RKO (cell line): Measurements from ENCODE around the gene TGFB1I1.
"Not testable (repeated sequence)": the region's sequence is repeated elsewhere in the genome, so short reads cannot be mapped to it uniquely, and the experiment has no call there.

Experiments used
- DNase-seq: peaks from one replicate; pipeline ENCODE4 v3.0.0-alpha.2; 2016; ENCODE audit warnings: low spot score

The TGFB1I1 gene

GRCh38 chr16:31487720-31488467 is 15.9 kb downstream of the TGFB1I1 start:
- DNase-seq, result peak; percentile 42

GRCh38 chr16:31488468-31489297 is 16.7 kb downstream of the TGFB1I1 start:
- DNase-seq, result no peak

GRCh38 chr16:31489298-31489564 is 17.3 kb downstream of the TGFB1I1 start:
- no peak for DNase-seq

DNA sequence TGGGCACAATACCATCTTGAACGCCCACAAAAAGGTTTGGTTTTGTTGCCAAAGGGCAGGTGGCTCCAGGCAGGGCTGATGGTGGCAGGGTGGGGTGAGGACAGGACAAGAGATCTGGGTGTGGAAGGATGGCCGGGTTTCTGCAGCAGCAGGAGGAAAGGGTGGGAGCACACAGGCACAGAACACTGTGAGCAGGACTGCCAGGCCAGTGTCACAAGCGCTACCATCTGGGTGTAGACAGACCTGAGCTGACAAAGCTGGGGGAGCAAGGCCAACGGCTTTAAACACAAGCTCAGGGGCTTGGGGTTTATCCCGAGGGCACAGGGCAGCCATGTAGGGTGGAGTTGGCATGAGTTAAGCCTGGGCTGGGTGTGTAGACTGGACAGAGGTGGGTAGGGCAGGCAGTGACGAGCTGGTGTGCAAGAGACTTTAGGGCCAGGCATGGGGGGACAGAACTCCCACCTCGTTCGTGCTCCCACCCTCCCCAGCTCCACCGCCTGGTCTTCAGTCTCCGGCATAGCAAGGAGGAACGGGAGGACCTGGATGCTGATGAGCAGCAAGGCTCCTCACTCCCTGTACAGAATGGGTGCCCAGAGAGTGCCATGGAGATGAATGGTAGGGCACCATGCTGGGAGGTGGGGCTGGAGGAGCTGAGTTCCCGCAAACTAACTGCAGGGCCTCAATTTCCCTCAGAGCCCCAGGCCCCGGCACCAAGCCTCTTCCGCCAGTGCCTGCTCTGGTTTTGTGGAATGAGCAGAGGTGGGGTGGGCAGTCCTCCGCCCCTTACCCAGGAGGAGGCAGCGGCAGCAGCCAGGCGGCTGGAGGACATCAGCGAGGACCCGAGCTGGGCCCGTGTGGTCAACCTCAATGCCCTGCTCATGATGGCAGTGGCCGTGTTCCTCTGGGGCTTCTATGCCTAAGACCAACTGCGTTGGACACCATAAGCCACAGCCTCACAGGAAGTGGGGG is 17.9 kb downstream of the TGFB1I1 start:
- DNase-seq, result no peak

DNA sequence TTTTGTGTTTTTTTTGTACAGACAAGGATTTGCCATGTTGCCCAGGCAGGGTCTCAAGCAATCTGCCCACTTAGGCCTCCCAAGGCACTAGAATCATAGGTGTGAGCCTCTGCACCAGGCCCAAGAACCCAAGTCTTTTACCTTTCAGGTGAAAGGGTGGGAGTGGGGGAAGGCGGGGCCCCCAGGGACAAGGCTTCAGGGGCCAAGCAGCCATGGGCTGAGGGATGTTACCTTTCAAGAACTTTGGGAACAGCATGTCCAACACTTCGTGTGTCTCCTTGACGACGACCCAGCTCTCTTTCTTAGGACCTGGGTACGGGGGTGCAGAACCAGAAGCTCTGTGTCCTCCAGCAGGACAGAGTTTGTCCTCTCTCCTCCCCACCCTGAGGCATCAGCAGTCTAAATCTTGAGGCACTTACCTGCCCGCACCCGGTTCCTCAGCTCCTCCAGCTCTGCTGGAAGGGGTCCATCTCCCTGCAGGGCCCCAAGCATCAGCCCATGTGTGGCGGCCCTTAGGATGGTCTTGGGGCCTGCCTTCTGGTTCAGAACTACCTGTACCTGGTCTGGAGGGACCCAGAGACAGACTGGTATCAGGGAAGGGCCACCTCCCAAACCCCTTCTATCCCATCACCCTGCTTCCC is 19.9 kb downstream of the TGFB1I1 start:
- DNase-seq, result no peak

DNA sequence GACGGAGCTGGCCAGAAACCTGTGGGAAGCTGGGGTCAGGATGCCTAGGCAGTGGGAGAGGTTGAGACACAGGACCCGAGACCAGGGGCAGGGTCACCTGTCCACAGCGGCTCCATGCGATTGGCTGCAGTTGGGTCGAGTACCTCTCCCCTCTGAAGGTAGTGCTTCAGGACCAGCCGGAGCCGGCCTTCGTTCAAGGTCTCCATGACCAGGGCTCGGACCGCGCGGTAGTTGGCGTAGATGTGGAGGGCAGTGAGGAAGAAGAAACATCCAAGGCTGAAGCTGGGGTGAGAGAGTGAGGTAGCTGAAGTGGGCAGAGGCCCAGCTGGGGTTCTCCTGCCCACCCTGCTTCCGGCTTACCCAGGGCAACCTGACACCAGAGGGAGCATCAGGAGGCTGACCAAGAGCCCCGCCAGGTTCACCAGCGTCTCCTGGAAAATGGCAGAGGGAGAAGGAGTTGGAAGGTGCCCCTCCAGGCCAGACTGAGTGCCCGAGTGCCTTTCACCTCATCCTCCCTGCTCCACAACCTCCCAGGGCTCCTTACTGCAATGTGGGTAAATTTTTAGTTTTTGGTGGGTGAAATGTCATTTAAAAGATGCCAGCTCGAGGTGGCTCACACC is 21.7 kb downstream of the TGFB1I1 start:
- DNase-seq, result no peak

DNA sequence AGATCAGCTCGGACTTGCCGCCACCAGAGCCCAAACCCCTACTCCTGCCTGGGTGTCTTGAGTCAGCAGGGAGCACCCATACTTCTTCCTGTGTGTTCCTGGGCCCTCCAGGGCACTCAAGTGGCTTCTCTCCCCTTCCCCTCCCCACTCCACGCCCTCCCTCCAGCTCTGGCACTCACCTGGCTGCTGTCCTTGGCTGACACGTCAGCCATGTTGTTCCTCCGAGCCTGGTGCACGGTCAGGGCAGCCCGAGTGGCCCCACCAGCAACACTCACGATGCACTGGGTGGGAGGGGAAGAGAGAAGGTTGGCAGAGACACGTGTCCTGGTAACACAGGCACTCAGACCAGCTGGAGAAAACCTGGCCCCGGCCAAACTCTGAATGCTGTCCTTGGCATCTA is 24.7 kb downstream of the TGFB1I1 start:
- DNase-seq, result no peak

DNA sequence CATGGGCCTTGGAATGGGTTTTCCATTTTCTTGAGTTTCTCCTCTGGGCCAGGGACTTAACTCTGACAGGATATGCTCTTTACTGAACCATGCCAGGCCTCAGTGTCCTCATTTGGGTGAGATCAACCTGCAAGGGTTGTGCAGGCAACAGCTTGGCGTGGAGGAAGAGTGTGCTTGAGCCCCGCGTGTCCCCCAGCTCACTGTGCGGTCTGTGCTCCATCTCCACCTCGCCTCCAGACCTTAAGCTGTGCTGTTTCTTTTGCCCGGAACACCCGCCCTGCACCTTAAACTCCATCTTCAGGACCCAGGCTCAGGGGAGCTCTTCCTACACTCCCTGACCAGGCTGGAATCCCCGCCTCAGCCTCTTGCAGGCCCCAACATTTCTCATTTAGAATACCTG is 26.5 kb downstream of the TGFB1I1 start:
- DNase-seq, result no peak

DNA sequence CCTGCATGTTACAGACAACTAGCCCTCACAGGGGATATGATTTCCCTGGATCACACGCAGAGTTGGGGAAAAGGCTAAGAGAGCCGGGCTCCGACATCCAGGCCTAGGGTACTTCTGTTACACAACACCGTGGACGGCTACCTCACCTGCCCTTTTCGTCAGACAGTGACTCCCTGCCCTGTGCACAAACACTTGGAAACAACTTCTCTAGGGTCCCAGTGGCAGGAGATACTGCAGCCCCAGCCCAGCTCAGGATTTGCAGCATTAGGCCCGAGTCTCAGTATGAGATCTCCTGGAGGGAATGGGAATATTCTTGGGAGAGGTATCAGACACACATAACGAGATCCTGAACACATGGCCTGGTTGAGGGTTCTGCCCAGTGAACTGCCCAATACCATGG is 28.0 kb downstream of the TGFB1I1 start:
- no peak for DNase-seq

DNA sequence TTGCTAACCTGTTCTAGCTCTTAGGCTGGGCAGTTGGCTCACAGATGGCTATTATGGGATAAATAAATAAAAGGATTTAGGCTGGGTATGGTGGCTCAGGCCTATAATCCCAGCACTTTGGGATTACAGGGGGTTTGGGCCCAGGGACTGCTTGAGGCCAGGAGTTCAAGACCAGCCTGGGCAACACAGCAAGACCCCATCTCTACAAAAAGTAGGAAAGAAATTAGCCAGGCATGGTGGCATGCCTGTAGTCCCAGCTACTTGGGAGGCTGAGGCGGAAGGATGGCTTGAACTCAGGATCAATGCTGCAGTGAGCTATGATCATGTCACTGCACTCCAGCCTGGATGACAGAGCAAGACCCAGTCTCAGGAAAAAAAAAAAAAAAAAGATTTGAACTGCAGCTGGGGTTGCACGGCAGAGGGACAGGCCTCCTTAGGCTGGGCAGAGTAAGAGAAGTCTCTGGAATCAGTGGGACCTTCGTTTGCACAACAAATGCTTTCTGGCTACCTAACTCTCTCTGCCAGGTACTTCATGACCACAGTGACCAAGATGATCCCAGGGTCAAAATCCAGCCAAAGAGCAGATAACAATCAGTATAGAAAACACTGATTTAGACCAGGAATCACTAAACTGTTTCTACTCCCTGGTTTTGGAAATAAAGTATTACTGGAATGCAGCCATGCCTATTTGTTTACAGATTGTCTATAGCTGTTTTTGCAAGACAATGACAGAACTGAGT is 29.4 kb downstream of the TGFB1I1 start:
- no peak for DNase-seq

DNA sequence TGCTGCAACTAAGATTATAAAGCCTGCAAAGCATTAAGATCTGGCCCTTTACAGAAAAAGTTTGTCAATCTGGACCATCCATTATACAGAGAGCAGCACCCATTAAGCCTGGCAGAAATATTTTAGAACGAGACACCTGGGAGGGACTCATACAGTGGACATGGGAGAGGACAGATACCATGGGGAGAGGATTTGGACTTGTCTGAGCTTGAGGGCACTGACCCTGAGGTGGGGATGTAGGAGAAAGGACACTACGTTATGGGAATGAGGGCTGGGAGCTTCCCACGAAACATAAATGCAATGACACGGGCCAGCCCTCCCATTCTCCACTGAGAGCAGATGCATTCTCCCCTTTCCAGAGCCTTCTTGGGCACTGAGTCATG is 30.0 kb downstream of the TGFB1I1 start:
- no peak for DNase-seq

- no peak for DNase-seq
These were observed 31.0 kb downstream of the TGFB1I1 start for GRCh38 chr16:31502981-31503380.

- not testable (repeated sequence) for DNase-seq
These were observed 31.6 kb downstream of the TGFB1I1 start for GRCh38 chr16:31503555-31503954.

DNA sequence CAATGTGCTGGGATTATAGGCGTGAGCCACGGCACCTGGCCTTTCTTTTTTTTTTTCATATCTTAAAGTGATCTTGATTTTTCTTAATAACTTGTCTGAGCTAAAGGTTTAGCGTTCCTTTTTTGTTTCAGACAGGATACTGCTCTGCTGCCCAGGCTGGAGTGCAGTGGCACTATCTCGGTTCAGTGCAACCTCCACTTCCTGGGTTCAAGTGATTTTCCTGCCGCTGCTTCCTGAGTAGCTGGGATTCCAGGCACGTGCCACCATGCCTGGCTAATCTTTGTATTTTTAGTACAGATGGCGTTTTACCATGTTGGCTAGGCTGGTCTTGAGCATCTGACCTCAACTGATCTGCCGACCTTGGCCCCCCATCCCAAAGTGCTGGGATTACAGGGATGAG is 32.2 kb downstream of the TGFB1I1 start:
- DNase-seq, result no peak

DNA sequence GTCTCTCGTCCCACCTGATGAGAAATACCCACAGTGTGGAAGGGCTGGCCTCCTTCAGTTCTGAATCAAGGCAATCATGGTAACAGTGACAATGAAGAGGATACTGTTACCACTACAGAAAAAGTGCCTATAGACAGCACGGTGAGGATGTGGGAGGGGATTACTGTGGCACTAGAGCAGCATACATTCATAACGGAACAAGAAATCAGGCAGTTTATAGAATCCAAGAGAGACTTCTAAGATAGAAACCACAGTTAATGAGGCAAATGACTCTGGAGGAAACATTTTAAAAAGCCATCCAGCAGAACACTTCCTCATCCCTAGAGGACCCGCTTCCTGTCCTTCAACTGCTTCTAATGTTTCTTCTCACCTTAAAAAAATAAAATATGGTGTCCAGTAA is 33.5 kb downstream of the TGFB1I1 start:
- no peak for DNase-seq

- no peak for DNase-seq
These were observed 35.6 kb downstream of the TGFB1I1 start for GRCh38 chr16:31507617-31507928.

- peak; percentile 91 for DNase-seq
These were observed 36.2 kb downstream of the TGFB1I1 start, which contains the start of gene RUSF1 for GRCh38 chr16:31507929-31508705. Gene RUSF1, minus strand, starts transcription at chr16:31508391. Its CDS starts 18 bp downstream, at chr16:31508373.

- DNase-seq, result peak; percentile 71
These were observed 36.8 kb downstream of the TGFB1I1 start for GRCh38 chr16:31508706-31509195.

GRCh38 chr16:31513126-31513525 is 41.2 kb downstream of the TGFB1I1 start:
- peak; percentile 62 for DNase-seq

DNA sequence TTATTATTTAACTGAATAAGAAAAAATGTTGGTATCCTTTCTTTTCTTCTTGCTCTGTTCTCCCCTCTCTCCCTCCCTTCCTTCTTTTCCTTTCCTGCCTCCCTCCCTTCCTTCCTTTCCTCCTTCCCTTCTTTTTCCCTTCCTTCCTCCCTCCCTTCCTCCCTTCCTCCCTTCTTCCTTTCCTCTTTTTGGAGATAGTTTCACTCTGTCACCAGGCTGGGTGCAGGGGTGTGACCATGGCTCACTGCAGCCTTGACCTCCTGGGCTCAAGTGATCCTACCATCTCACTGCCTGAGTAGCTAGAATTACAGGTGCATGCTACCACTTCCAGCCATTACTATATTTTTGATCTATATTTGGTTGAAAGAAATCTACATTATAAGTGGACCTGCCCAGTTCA is 41.9 kb downstream of the TGFB1I1 start:
- DNase-seq, result no peak
